SKM-1 treated with dmso at 0.1 percent for 144 hours (cell line): ENCODE data around the gene EDN1.

ENCODE experiments used
- DNase-seq: peaks from one replicate; lab custom pipeline; 2025; ENCODE audit not compliant: unreplicated experiment; lab: John Stamatoyannopoulos, UW

EDN1 gene

GRCh38 chr6:12289933-12290820 is at the start of gene EDN1:
EDN1 (plus strand) TSS chr6:12290361; CDS start chr6:12290630, 269 bp downstream.
- DNase-seq, result peak; percentile 55

GRCh38 chr6:12241493-12242175 is 48.5 kb upstream of the EDN1 start:
- peak; percentile 65 for DNase-seq

- DNase-seq, result no peak
Observed at GRCh38 chr6:12243169-12243568, 47.0 kb upstream of the EDN1 start.

- DNase-seq, result no peak
Observed at GRCh38 chr6:12245360-12245759, 44.8 kb upstream of the EDN1 start.

GRCh38 chr6:12245763-12246718 is 44.1 kb upstream of the EDN1 start:
- DNase-seq, result no peak

GRCh38 chr6:12246900-12247299 is 43.3 kb upstream of the EDN1 start:
- no peak for DNase-seq

- DNase-seq, result no peak
Observed at GRCh38 chr6:12249541-12250382, 40.4 kb upstream of the EDN1 start.

GRCh38 chr6:12250383-12250770 is 39.8 kb upstream of the EDN1 start:
- DNase-seq, result no peak

GRCh38 chr6:12254210-12254609 is 36.0 kb upstream of the EDN1 start:
- DNase-seq, result no peak

- DNase-seq, result no peak
Observed at GRCh38 chr6:12258191-12258590, 32.0 kb upstream of the EDN1 start.

- DNase-seq, result no peak
Observed at GRCh38 chr6:12258591-12259075, 31.5 kb upstream of the EDN1 start.

GRCh38 chr6:12260458-12261093 is 29.6 kb upstream of the EDN1 start:
- DNase-seq, result no peak

- DNase-seq, result no peak
Observed at GRCh38 chr6:12261502-12261901, 28.7 kb upstream of the EDN1 start.

- DNase-seq, result no peak
Observed at GRCh38 chr6:12262236-12263061, 27.7 kb upstream of the EDN1 start.

- no peak for DNase-seq
Observed at GRCh38 chr6:12263403-12263802, 26.8 kb upstream of the EDN1 start.

- DNase-seq, result no peak
Observed at GRCh38 chr6:12264671-12265070, 25.5 kb upstream of the EDN1 start.

GRCh38 chr6:12265296-12265695 is 24.9 kb upstream of the EDN1 start:
- DNase-seq, result no peak

- peak; percentile 98 for DNase-seq
Observed at GRCh38 chr6:12265791-12266190, 24.4 kb upstream of the EDN1 start.

- peak; percentile 75 for DNase-seq
Observed at GRCh38 chr6:12266571-12266970, 23.6 kb upstream of the EDN1 start.
